Measurements from ENCODE around the gene SULT4A1.

DNA sequence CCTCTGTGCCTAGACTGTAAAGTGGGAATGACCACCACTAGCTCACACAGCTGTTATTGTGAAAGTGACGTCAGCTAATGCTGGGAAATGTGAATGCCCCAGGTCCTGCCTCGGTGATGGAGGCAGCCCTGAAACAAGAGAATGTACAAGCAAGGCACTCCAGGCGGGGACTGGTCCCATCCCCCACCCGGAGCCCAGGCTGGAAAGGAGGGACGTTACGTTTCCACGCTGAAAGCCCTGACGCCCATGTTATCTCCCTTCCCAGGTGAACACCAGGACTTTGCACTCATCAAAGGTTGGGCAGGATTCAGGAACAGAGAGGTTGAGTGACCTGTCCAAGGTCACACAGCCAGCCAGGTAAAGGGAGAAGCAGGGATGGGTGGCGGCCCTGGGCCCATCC is 784 bp downstream of the SULT4A1 start:
- TF ChIP-seq, protein P1, sequence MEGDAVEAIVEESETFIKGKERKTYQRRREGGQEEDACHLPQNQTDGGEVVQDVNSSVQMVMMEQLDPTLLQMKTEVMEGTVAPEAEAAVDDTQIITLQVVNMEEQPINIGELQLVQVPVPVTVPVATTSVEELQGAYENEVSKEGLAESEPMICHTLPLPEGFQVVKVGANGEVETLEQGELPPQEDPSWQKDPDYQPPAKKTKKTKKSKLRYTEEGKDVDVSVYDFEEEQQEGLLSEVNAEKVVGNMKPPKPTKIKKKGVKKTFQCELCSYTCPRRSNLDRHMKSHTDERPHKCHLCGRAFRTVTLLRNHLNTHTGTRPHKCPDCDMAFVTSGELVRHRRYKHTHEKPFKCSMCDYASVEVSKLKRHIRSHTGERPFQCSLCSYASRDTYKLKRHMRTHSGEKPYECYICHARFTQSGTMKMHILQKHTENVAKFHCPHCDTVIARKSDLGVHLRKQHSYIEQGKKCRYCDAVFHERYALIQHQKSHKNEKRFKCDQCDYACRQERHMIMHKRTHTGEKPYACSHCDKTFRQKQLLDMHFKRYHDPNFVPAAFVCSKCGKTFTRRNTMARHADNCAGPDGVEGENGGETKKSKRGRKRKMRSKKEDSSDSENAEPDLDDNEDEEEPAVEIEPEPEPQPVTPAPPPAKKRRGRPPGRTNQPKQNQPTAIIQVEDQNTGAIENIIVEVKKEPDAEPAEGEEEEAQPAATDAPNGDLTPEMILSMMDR (IDR thresholded peaks at IDR 0.05; ENCODE audit: insufficient read depth, low read length) = no peak
- TF ChIP-seq POLR2AphosphoS5 (IDR thresholded peaks at IDR 0.05; ENCODE audit: low read depth) = no peak
- TF ChIP-seq, protein P2, sequence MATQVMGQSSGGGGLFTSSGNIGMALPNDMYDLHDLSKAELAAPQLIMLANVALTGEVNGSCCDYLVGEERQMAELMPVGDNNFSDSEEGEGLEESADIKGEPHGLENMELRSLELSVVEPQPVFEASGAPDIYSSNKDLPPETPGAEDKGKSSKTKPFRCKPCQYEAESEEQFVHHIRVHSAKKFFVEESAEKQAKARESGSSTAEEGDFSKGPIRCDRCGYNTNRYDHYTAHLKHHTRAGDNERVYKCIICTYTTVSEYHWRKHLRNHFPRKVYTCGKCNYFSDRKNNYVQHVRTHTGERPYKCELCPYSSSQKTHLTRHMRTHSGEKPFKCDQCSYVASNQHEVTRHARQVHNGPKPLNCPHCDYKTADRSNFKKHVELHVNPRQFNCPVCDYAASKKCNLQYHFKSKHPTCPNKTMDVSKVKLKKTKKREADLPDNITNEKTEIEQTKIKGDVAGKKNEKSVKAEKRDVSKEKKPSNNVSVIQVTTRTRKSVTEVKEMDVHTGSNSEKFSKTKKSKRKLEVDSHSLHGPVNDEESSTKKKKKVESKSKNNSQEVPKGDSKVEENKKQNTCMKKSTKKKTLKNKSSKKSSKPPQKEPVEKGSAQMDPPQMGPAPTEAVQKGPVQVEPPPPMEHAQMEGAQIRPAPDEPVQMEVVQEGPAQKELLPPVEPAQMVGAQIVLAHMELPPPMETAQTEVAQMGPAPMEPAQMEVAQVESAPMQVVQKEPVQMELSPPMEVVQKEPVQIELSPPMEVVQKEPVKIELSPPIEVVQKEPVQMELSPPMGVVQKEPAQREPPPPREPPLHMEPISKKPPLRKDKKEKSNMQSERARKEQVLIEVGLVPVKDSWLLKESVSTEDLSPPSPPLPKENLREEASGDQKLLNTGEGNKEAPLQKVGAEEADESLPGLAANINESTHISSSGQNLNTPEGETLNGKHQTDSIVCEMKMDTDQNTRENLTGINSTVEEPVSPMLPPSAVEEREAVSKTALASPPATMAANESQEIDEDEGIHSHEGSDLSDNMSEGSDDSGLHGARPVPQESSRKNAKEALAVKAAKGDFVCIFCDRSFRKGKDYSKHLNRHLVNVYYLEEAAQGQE (IDR thresholded peaks at IDR 0.05; ENCODE audit: insufficient replicate concordance, low read depth) = no peak
